GM23248 (cell line): ENCODE data around the gene NLRC5.

Experiments used
- EZH2 ChIP-seq: fragments of 200-600 bp; sonication (generic); IDR thresholded peaks from 2 replicates; pipeline ENCODE4 v1.6.1; 2018; ENCODE audit warnings: antibody characterized with exemption, mild to moderate bottlenecking; ENCODE audit not compliant: insufficient read depth, poor library complexity, severe bottlenecking
- EZH2phosphoT487 ChIP-seq: fragments of 200-600 bp; sonication (generic); IDR thresholded peaks from 2 replicates; pipeline ENCODE4 v1.6.1; 2018; ENCODE audit warnings: antibody characterized with exemption, moderate library complexity, mild to moderate bottlenecking, low read depth; ENCODE audit not compliant: insufficient read depth

DNA sequence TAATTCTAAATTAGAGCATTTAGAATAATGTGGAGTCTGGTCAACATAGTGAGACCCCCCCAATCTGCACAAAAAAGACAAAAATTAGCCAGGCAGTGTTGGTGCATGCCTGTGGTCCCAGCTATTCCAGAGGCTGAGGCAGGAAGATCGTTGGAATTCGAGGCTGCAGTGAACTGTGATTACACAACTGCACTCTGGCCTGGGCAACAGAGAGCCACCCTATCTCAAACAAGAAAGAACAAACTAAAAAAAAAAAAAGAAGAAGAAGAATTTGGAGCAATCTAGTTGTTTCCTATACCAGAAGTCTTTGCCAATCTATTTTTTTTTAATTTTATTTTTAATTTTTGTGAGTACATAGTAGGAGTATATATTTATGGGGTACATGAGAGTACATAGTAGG lies 21.6 kb upstream of the NLRC5 start:
- TF ChIP-seq EZH2phosphoT487 (no peak), EZH2 (no peak)
